ENCODE results near the gene SRPK2.

Gene SRPK2

DNA sequence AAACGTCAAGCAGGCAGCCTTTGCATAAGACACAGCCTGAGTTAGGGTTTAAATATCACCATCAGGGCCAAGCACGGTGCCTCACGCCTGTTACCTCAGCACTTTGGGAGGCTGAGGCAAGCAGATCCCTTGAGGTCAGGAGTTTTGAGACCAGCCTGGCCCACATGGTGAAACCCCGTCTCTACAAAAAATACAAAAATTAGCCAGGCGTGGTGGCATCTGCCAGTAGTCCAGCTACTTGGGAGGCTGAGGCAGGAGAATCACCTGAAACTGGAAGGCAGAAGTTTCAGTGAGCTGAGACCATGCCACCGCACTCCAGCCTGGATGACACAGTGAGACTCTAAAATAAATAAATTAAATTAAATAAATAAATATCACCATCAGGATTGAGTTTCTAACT lies 33.0 kb downstream of the SRPK2 start:
- TF ChIP-seq, protein P1, sequence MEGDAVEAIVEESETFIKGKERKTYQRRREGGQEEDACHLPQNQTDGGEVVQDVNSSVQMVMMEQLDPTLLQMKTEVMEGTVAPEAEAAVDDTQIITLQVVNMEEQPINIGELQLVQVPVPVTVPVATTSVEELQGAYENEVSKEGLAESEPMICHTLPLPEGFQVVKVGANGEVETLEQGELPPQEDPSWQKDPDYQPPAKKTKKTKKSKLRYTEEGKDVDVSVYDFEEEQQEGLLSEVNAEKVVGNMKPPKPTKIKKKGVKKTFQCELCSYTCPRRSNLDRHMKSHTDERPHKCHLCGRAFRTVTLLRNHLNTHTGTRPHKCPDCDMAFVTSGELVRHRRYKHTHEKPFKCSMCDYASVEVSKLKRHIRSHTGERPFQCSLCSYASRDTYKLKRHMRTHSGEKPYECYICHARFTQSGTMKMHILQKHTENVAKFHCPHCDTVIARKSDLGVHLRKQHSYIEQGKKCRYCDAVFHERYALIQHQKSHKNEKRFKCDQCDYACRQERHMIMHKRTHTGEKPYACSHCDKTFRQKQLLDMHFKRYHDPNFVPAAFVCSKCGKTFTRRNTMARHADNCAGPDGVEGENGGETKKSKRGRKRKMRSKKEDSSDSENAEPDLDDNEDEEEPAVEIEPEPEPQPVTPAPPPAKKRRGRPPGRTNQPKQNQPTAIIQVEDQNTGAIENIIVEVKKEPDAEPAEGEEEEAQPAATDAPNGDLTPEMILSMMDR (IDR thresholded peaks at IDR 0.05) = no peak

GRCh38 chr7:105354383-105354782 lies 34.3 kb downstream of the SRPK2 start:
- TF ChIP-seq, protein P1 (IDR thresholded peaks at IDR 0.05) = no peak

DNA sequence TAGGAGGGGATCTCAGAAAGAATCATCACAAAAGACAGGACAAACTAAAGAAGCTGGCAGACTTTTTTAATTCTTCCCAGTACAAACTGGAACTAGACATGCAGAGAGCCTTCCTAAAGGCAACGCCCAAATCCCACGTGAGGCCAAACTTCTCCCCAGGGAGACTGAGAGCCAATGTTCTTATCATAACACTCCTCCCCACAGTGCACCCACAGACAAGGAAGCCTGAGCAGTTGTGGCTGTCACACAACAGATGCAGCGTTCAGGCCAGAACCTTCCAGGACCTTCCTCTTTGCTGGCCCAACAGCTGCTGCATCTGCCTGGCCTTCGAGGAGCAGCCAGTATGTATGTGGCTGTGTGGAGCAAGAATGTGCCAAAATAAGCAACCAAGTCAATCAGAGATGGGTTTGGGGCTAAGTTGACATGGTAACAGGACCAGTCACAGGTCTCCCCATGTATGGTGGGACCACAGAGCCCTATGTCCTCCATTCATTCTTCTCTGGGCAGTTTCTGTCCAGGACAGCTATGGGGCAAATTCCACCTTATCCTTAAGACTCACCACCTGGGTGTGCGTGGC lies 34.9 kb downstream of the SRPK2 start:
- TF ChIP-seq, protein P1 (IDR thresholded peaks at IDR 0.05) = no peak

- TF ChIP-seq, protein P1 (IDR thresholded peaks at IDR 0.05) = no peak
These were observed 35.6 kb downstream of the SRPK2 start for GRCh38 chr7:105352901-105353668.

GRCh38 chr7:105352018-105352612 lies 36.6 kb downstream of the SRPK2 start:
- TF ChIP-seq, protein P1 (IDR thresholded peaks at IDR 0.05) = no peak

DNA sequence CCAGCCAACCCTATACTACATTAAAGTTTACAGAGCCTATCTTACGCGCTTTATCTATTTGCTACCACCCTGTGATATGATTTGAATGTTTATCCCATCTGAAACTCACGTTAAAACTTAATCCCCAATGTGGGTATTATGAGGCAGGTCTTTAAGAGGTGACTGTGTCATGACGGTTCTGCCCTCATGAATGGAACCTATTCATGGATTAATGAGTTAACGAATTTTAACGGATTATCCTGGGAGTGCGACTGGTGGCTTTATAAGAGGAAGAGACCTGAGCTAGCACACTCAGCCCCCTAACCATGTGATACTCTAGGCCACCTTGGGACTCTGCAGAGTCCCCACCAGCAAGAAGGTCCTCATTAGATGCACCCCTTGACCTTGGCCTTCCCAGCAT lies 37.8 kb downstream of the SRPK2 start:
- TF ChIP-seq, protein P1 (IDR thresholded peaks at IDR 0.05) = no peak

- TF ChIP-seq, protein P1 (IDR thresholded peaks at IDR 0.05) = no peak
These were observed 42.0 kb downstream of the SRPK2 start for GRCh38 chr7:105346593-105347322.
